WERI-Rb-1 (cell line): Measurements from ENCODE around the gene GGN.

ENCODE experiments used
- DNase-seq: peaks from one replicate; pipeline ENCODE4 v3.0.0-alpha.2; 2020
- H3K27ac ChIP-seq: fragments of 250-450 bp; sonication (Bioruptor Pico); 2 replicates; pipeline ENCODE4 v1.5.1; 2020; ENCODE audit warnings: mild to moderate bottlenecking, moderate library complexity
- H3K27me3 ChIP-seq: fragments of 250-450 bp; sonication (Bioruptor Pico); 2 replicates; pipeline ENCODE4 v1.5.1; 2021; ENCODE audit warnings: mild to moderate bottlenecking, low read depth, moderate library complexity; ENCODE audit not compliant: insufficient read depth, severe bottlenecking
- H3K36me3 ChIP-seq: fragments of 250-450 bp; sonication (Bioruptor Pico); 2 replicates; pipeline ENCODE4 v1.5.1; 2020; ENCODE audit warnings: mild to moderate bottlenecking, moderate library complexity
- H3K4me3 ChIP-seq: 2 replicates; pipeline ENCODE4 v1.5.1; 2011; ENCODE audit warnings: low read depth, mild to moderate bottlenecking, control low read depth, low read length
- H3K9me3 ChIP-seq: fragments of 250-450 bp; sonication (Bioruptor Pico); 2 replicates; pipeline ENCODE4 v1.5.1; 2021; ENCODE audit warnings: mild to moderate bottlenecking, moderate library complexity; ENCODE audit not compliant: severe bottlenecking
- TF ChIP-seq, protein P1 (sequence below): IDR thresholded peaks from 2 replicates; pipeline ENCODE4 v1.5.1; 2011; ENCODE audit warnings: low read depth, mild to moderate bottlenecking, control low read depth, inconsistent platforms, low read length

The GGN gene

DNA sequence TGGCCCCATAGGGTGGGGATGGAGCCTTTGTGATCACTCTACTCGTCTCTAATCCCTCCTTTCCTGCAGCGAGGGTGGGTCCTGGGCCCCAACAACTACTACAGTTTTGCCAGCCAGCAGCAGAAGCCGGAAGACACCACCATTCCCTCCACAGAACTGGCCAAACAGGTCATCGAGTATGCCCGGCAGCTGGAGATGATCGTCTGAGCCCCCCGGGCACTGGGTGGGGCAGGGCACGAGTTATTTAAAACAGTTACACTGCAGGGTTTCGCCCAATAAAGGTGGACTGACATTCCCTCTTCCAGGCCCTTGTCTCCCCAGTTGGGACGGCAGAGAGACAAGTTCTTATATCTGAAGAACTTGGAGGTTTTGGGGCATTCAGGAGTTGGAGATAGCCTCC, 4.7 kb downstream of the GGN start:
- H3K4me3 ChIP-seq: no peak overlapping the region
- no peak for DNase-seq
- no peaks in the 10 kb centered on the region for H3K9me3 ChIP-seq
- TF ChIP-seq, protein P1, sequence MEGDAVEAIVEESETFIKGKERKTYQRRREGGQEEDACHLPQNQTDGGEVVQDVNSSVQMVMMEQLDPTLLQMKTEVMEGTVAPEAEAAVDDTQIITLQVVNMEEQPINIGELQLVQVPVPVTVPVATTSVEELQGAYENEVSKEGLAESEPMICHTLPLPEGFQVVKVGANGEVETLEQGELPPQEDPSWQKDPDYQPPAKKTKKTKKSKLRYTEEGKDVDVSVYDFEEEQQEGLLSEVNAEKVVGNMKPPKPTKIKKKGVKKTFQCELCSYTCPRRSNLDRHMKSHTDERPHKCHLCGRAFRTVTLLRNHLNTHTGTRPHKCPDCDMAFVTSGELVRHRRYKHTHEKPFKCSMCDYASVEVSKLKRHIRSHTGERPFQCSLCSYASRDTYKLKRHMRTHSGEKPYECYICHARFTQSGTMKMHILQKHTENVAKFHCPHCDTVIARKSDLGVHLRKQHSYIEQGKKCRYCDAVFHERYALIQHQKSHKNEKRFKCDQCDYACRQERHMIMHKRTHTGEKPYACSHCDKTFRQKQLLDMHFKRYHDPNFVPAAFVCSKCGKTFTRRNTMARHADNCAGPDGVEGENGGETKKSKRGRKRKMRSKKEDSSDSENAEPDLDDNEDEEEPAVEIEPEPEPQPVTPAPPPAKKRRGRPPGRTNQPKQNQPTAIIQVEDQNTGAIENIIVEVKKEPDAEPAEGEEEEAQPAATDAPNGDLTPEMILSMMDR: no peak
- H3K36me3 ChIP-seq: peaks cover 58% of the 10 kb centered on the region
- no peaks in the 10 kb centered on the region for H3K27me3 ChIP-seq
- H3K27ac ChIP-seq: no peak overlapping the region

DNA sequence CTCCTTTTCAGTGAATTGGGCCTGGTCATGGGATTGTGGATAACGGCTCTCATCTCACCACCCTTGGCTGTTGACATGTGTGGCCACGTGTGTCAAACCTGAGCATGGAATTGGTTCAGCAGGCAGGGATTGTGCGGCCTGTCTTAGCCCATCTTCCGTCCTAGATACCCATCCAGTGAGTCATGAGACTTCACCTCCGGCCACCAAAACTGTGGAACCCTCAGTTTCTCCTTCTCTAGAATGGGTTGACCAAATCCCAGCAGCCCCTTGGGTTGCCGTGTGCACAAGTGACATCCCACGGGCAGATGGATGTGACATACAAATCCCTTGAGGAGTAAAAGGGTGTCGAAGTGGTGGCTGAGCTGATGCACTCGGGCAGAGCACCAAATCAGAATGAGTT, 6.7 kb downstream of the GGN start:
- no peak overlapping the region for H3K27ac ChIP-seq
- no peak overlapping the region for H3K4me3 ChIP-seq
- TF ChIP-seq, protein P1: no peak
- peaks cover 72% of the 10 kb centered on the region for H3K36me3 ChIP-seq
- H3K27me3 ChIP-seq: no peaks in the 10 kb centered on the region
- H3K9me3 ChIP-seq: no peaks in the 10 kb centered on the region
- no peak for DNase-seq

DNA sequence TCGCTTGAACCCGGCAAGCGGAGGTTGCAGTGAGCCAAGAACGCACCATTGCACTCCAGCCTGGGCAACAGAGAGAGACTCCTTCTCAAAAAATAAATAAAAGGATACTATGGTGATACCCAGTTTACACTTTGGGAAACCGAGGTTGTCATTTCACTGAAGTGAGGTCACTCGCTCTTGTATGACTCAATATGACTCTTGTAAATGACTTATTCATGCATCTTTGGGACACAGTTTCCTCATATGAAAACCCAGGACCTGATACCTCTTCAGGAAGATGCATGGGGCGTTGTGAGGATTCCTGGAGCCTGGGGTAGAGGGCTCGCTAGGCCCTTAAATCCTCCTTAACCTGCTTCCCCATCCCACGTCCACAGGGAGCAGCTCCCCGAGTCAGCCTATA, 9.0 kb downstream of the GGN start:
- Histone ChIP-seq H3K9me3 (no peaks in the 10 kb centered on the region), H3K27ac (no peak overlapping the region), H3K4me3 (no peak overlapping the region), H3K27me3 (no peaks in the 10 kb centered on the region), H3K36me3 (peaks cover 72% of the 10 kb centered on the region)
- TF ChIP-seq, protein P1: no peak
- DNase-seq: no peak

DNA sequence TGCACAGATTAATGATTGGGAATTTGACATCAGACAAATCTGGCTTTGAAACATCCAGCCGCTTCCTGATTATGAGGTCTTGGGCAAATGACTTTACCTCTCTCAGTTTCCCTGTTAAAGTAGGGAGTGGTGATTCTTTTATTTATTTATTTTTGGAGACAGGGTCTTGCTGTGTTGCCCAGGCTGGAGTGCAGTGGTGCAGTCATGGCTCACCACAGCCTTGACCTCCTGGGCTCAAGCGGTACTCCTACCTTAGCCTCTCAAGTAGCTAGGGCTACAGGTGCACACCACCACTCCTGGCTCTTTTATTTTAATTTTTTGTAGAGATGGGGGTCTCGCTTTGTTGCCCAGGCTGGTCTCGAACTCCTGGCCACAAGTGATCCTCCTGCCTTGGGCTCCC, 10.8 kb downstream of the GGN start:
- Histone ChIP-seq H3K27me3 (no peaks in the 10 kb centered on the region), H3K9me3 (no peaks in the 10 kb centered on the region), H3K36me3 (peaks cover 56% of the 10 kb centered on the region), H3K27ac (no peak overlapping the region), H3K4me3 (no peak overlapping the region)
- TF ChIP-seq, protein P1: no peak
- no peak for DNase-seq

DNA sequence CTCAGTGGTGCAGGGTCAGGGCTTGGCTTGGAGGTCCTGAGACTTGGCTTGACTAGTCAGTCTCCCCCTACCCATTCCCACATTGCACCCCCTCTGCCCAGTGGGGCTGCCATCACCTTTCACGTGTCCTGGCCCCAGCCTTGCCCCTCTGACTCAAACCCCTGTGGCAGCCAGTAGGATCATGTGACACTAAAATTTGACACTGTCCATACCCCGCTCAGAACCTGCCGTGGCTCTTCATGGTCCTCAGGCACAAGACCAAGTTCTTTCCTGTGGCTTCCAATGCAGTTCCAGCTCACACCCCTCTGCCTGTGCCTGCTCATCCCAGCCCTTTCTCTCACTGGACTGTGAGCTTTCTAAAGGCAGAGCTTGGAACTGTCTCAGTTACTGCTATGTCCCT, 11.3 kb downstream of the GGN start:
- H3K4me3 ChIP-seq: no peak overlapping the region
- H3K9me3 ChIP-seq: no peaks in the 10 kb centered on the region
- H3K36me3 ChIP-seq: peaks cover 52% of the 10 kb centered on the region
- DNase-seq: no peak
- TF ChIP-seq, protein P1: no peak
- H3K27me3 ChIP-seq: no peaks in the 10 kb centered on the region
- H3K27ac ChIP-seq: no peak overlapping the region

DNA sequence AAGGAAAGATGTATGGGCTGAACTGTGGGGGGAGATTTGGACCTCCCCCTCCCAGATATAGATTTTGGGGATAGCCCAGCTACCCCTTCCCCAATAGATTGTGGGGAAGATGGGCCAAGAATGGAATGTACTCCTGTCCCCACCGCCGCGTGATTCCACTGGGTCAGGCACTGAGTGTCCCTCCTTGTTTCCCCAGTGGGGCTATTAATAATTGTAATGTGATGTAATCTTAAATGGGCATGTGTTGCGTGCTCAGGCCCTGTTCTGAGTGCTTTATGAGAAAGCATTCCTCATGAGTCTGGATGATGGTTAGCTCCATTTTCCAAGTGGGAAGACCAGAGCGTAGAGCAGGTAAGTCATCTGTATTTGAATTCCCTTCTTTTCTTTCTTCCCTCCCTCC, 12.1 kb downstream of the GGN start:
- Histone ChIP-seq H3K27me3 (no peaks in the 10 kb centered on the region), H3K4me3 (peak overlapping the region; percentile 73), H3K9me3 (no peaks in the 10 kb centered on the region), H3K36me3 (peaks cover 43% of the 10 kb centered on the region), H3K27ac (peak overlapping the region; percentile 92)
- DNase-seq: no peak
- TF ChIP-seq, protein P1: no peak
